Left forelimb (tissue), 1 donor: ENCODE measurements around the gene MYO3B.

ENCODE experiments used
- DNase-seq: peaks from one replicate; pipeline ENCODE4 v3.0.0-alpha.2; 2018; ENCODE audit warnings: low spot score

MYO3B gene

DNA sequence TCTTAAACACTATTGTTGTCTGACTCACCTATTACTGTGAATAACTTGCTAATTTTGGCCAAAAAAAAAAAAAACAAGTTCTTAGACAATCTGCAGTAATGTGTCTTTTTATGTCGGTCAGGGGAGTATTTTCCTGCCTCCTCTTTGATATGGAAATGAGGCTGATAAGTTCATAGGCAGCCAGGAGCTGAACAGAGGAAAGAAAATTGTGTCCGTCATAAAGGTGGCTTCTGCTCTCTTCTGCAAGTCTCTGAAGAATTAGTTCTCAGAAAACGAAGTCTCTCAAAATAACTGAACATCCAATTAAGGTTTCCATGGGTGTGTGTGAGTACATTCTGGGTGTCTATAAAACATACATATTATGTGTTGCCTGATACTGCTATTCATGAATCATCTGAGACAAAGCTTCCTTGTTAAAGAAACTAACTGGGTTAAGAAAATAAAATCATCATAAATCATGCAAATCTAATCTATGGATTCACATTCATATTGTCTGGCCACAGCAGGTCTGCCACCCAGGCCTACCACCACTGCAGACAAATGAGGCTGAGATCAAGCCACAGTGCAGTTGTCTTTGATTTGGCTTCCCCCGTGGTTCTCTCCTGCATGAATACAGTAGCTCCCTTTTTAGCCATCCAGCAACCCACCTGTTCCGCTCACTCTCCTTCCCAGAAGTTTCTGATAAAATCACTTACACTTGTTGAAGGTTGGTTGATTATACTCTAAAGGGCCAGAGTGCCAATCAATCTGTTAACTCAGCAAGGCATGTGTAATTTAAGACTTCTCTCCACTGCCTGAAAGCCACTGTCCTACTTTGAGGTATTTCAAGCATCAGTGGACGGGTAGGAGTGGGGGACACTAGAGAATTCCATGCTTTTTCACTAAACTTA lies 517.8 kb downstream of the MYO3B start:
- no peak for DNase-seq

DNA sequence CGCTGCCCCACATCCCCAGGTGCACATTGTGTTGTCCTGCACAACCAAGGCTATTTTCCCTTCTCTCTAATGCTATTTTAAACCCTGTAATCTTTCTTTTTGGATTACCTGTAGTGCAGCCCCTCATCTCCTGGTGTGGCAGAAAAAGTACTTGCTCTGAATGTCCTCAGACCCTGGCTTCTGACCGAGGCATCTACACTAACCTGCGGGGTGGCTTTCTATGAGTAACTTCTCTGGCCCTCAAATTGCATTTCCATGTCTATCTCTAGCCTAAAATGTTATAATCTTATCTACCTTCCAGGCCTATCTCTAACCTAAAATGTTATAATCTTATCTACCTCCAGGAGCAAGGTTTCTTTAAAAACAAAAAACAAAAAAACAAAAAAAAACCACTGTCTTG lies 519.0 kb downstream of the MYO3B start:
- DNase-seq: no peak

DNA sequence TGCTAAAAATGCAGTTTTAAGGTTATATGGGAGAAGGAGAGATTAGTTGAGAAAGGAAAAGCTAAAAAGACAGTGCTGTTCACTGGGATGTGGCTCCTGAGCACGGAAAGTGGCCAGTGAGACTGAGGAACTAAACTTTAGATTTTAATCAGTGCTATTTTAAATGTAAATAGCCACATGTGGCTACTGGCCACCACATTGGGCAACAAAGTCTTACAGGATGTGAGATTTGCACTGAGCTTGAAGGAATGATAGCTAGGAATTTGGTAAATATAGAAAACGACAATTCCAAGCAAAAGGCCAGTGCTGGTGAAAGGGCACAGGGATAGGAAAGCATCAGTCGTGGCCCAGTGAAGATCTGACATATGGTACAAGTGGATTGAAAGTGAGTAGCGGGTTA lies 523.1 kb downstream of the MYO3B start:
- no peak for DNase-seq

DNA sequence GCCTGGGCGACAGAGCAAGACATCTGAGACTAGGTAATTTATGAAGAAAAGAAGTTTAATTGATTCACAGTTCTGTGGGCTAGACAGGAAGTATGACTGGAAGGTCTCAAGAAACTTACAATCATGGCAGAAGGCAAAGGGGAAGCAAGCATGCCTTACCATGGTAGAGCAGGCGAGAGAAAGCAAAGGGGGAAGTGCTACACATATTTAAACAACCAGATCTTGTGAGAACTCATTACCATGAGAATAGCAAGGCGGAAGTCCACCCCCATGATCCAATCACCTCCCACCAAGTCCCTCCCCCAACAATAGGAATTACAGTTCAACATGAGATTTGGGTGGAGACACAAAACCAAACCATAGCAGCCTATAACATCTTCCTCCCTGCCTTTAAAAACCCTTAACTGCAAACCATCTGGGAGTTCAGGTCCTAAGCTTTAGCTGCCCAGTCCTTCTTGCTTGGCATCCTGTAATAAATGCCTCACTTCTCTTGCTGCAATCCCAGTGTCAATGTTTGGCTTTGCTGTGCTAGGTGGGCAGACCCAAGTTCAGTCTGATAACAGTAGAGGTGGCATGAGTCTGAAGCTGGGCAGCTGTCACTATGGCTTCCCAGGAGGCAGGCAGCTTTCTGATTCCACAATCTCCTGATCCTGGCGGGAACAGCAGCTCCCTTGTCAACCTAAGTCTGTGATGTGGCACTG lies 526.0 kb downstream of the MYO3B start:
- no peak for DNase-seq
